NCI-H2081 (cell line): ENCODE data around the gene TTPAL.

Experiments used
- DNase-seq, 2 experiments: peaks; one replicate each; lab custom pipeline; 2025; lab: John Stamatoyannopoulos, UW

Gene TTPAL

DNA sequence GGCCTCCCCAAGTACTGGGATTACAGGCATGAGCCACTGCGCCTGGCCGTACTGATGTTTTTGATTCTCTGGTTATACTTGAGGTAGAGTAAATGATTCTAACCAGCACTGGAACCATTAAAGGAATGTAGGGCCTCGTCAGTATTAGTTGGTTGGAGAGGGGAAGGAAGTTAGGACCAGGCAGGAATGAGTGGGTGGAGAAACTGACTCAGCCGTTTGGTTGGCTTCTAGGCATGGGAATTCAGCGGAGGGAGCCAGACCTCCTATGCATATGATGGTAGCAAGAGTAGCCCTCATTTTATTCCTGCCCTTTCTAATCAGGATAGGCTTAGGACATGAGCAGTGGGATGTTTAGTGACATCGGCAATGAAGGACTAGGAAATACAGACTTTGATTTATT lies 65.2 kb downstream of the TTPAL start:
- no peak for DNase-seq

DNA sequence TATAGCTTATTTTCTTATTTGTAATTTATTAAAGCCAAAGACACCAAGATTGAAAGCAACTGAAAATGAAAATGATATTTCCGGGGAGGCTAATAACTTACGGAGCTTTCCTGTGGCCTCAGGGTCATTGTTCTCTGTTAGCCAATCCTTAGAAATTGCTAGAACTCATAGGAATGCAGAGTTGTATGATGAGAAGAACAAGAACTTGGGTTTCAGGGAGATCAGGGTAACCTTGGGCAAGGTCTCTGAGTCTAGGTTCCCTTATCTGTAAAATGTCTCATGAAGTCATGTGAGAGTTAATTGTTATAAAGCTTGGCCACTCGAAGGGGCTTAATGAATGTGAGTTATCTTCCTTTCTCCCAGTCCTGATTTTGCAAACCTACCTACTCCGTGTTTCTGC lies 66.3 kb downstream of the TTPAL start:
- DNase-seq, result no peak

DNA sequence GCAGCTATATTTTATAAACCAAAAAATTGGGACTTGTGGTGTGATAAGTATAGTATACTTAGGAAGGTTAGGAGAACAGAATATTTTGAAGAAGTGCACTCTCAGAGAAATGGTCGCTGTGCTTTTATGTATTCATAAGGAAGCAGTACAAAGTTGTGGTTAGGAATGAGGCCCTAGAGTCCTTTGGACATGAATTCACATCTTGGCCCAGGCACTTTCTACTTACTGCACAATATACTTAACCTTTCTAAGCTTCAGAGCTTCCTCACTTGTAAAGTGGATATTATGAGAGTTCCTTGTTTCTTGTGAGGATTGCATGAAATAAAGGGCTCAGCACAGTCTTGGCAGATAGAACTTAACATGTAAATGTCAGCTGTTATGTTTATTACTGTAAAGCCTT lies 67.2 kb downstream of the TTPAL start:
- DNase-seq, result no peak

DNA sequence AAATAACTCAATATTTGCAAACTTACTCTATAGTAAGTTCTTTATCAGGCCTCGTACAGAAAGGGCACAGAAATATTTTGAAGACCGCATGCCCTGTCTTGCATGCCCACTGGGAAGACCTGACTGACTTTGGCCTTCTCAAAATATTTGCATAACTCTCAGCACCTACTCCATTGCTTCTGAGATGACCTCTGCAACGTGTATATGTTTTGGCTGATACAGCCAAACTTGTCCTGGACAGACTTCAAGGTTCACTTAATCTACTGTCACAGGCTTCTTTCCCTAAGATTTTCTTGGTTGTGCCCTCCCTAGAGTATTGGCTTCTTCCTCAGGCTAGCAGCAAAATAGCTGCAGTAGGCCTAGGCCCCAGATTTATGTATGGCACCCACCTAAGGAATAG lies 67.7 kb downstream of the TTPAL start:
- no peak for DNase-seq
